MG63 (cell line): ENCODE results near the gene TSC22D3. TPM values are rescaled to one million over a fixed set of nuclear protein-coding genes. Genes with fewer than 3 reads are reported as not detected.
"Not testable (repeated sequence)": the region's sequence is repeated elsewhere in the genome, so short reads cannot be mapped to it uniquely, and the experiment has no call there.

Experiments used
- DNase-seq: peaks from one replicate; pipeline ENCODE4 v3.0.0-alpha.2; 2020
- H3K27me3 ChIP-seq: fragments of 250-450 bp; sonication (Bioruptor Pico); 2 replicates; pipeline ENCODE4 v1.5.1; 2020; ENCODE audit warnings: mild to moderate bottlenecking, moderate library complexity
- H3K36me3 ChIP-seq: fragments of 250-450 bp; sonication (Bioruptor Pico); 2 replicates; pipeline ENCODE4 v1.5.1; 2020; ENCODE audit warnings: mild to moderate bottlenecking, moderate library complexity
- H3K4me3 ChIP-seq: fragments of 250-450 bp; sonication (Bioruptor Pico); 2 replicates; pipeline ENCODE4 v1.5.1; 2020; ENCODE audit warnings: mild to moderate bottlenecking, moderate library complexity
- H3K9me3 ChIP-seq: fragments of 250-450 bp; sonication (Bioruptor Pico); 2 replicates; pipeline ENCODE4 v1.5.1; 2020; ENCODE audit warnings: mild to moderate bottlenecking, moderate library complexity
- total RNA-seq: library from RNA; depleted of rRNA; stranded (reverse); fragments of >200 nt; shearing (Covaris generic); gene quantifications from 2 replicates; pipeline ENCODE4 v1.2.3, GENCODE V29; 2014; ENCODE audit warnings: low replicate concordance

Gene TSC22D3
- total RNA-seq, 1 experiment from 2014 or later = 17.0 TPM

DNA sequence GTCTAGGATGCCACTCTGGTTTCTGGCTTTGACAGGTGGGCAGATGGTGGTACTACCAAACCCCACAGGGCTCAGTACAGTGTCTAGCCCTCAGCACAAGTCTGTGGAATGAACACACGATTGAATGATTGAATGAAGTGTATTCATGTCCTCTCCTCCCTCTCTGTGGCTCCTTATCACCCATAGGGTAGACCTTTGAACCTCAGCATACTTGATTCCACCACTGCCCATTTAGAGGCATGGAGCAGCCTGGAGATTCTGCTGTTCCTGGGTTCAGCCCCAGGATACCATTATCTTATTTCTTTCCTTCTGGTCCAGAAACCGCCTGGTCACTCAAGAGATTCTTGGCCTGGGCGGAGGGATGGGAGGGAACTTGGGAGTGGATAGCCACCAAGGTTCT lies 93.3 kb downstream of the TSC22D3 start:
- DNase-seq = no peak
- Histone ChIP-seq H3K27me3 (no peaks in the 10 kb centered on the region), H3K9me3 (no peaks in the 10 kb centered on the region), H3K36me3 (no peaks in the 10 kb centered on the region), H3K4me3 (no peak overlapping the region)

DNA sequence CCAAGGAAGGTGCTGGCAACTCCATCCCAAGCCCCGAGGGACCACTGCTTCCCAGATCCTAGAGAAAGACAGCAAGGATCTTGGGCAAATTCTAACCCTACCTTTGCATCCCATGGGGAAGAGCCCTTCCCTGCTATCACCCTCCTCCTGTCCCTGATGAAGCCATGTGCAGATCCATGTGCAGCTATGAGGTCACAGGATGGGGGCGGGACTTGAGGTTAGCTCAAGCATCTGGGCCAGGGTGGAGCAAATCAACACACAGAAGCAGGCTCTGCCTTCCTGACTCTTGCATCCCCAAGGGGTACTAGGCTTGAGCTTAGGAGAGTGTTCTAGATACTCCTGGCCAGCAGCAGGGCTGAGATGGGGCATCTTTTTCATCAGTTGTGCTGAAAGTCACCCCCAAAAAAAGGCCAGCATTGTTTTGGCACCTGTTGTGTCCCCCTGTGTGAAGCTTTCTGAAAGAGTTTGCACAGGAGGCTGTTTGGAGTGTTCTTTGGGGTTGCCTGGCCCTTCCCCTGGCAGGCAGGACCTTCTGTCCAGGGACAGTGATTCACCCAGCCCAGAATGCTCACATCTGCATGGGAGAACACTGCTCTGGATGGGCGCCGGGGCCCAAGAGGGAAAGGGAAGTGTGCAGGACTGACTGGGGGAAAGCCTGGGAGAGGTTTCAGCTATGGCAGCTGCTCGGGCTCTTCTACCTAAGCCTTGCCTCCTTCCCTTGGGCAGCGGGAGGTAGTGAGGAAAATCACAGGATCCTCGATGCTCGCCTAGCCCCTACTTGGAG lies 96.4 kb downstream of the TSC22D3 start:
- no peak overlapping the region for H3K4me3 ChIP-seq

DNA sequence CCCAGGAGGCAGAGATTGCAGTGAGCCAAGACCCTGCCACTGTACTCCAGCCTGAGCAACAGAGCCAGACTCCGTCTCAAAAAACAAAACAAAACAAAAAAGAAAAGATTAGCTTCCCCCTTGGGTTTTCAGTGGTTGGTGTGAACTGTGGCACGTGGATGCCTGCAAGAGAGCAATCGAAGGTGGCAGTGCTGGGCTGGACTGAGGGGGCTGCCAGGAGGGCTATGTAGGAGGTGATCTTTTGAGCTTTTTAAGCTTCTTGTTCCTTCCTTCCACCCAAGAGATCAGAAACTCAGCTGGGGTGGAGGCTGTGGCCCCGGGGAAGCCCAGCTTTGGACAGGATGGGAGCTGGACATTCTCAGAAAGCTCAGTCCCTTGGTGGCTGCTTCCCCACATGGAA lies 97.7 kb downstream of the TSC22D3 start:
- H3K9me3 ChIP-seq = no peaks in the 10 kb centered on the region
- no peaks in the 10 kb centered on the region for H3K27me3 ChIP-seq
- DNase-seq = no peak
- no peak overlapping the region for H3K4me3 ChIP-seq
- no peaks in the 10 kb centered on the region for H3K36me3 ChIP-seq

More for the DNA sequence above, 96.4 kb downstream of the TSC22D3 start:
- Histone ChIP-seq H3K9me3 (no peaks in the 10 kb centered on the region), H3K36me3 (no peaks in the 10 kb centered on the region), H3K27me3 (no peaks in the 10 kb centered on the region)
- DNase-seq = no peak

DNA sequence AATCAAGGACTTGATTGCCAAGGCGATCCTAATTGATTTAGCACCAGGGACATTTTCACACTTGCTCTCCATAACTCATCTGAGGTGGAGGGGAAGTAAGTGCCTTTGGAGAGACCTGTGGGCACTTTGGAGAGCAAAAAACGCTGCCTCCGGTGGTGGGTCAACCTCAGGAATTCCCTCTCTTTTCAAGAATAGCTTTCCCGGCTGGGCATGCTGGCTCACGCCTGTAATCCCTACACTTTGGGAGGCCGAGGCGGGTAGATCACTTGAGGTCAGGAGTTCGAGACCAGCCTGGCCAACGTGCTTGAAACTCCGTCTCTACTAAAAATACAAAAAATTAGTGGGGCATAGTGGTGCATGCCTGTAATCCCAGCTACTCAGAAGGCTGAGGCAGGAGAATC lies 98.1 kb downstream of the TSC22D3 start:
- Histone ChIP-seq H3K36me3 (no peaks in the 10 kb centered on the region), H3K9me3 (no peaks in the 10 kb centered on the region), H3K4me3 (no peak overlapping the region; the same call in 1 of the 2 replicates), H3K27me3 (no peaks in the 10 kb centered on the region)
- no peak for DNase-seq

DNA sequence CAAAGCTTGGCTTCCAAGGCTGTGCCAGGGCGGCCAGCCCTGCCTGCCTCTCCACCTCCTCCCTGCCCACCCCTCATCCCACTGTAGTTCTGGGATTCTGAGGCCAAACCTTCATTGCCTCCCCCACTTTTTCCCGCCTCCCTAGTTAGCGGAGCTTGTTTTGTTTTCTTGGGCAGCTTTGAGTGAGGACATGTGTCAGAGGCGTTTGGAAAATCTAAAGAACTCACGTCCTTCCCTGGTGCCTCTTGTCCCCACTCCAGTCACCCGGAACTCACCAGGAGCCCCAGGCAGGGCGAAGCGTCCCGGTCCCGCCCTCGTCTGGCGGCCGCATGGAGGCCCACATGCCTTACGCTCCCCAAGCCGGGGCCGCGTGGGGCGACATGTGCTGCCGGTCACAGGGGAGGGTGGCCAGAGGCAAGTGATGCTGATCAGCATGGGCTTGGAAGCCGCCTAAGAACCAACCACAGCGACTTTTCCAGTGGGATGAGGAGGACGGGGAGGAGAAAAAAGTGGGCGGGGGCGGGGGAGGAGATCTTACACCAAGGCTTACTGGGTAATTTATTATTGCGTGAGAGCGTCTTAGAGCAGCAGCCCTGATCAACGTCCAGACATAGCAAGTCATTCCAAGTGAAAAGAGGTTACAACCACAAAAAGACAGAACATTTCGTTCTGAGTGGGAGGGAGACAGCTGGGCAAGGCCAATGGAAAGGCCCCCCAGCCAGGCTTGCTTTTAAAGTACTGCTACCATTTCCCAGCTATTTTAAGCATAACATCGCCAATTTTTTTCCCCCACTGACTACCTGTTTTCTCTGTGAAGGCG lies 98.8 kb downstream of the TSC22D3 start:
- DNase-seq = peak; percentile 73
- H3K9me3 ChIP-seq = no peaks in the 10 kb centered on the region
- peak overlapping the region; percentile 66 for H3K4me3 ChIP-seq
- H3K27me3 ChIP-seq = no peaks in the 10 kb centered on the region
- no peaks in the 10 kb centered on the region for H3K36me3 ChIP-seq

DNA sequence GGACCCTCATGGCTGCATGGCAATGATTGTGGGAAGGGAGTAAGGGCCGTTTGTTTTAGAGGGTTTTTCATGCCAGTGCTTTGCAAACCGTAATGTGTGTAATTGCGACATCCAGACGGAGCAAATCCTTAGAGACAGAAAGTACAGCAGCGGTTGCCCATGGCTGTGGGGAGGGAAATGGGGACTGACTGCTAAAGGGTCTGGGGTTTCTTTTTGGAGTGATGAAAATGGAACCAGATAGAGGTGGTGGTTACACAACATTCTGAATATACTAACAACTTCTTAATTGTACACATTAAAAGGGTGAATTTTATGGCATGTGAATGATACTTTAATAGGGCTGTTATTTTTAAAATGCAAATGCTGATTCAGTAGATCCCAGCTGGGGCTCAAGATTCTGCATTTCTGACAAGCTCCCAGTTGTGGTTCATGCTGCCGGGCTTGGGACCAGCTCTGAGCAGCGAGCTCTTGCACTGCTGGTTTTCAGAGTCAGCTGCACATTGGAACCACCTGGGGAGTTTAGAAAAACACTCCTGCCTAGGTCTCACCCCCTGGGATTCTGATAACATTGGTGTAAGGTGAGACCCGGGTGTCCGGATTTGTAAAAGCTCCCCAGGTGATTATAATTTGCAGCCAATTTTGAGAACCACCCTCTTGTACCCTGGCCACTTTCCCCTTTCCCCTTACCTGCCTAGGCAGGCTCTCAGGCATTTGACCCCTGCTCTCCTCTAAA lies 99.6 kb downstream of the TSC22D3 start:
- Histone ChIP-seq H3K9me3 (no peaks in the 10 kb centered on the region), H3K36me3 (no peaks in the 10 kb centered on the region)
- no peak for DNase-seq

DNA sequence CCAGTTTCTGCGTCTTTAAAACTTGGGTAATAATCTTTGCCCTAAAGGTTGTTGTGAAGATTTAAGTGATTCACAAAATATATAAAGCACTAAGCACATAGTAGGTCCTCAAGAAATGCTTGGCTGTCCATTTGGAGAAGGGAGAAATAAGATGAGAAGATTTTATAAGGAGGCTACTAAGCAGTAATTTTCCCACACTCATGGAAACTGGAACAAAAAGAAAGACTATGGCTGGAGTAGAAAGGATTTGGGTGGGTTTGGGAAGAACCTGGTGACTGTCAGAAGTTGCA lies 100.3 kb downstream of the TSC22D3 start:
- no peak overlapping the region for H3K4me3 ChIP-seq
- DNase-seq = no peak
- no peaks in the 10 kb centered on the region for H3K27me3 ChIP-seq

More for the DNA sequence above, 99.6 kb downstream of the TSC22D3 start:
- Histone ChIP-seq H3K4me3 (peak overlapping the region; percentile 66), H3K27me3 (no peaks in the 10 kb centered on the region)

DNA sequence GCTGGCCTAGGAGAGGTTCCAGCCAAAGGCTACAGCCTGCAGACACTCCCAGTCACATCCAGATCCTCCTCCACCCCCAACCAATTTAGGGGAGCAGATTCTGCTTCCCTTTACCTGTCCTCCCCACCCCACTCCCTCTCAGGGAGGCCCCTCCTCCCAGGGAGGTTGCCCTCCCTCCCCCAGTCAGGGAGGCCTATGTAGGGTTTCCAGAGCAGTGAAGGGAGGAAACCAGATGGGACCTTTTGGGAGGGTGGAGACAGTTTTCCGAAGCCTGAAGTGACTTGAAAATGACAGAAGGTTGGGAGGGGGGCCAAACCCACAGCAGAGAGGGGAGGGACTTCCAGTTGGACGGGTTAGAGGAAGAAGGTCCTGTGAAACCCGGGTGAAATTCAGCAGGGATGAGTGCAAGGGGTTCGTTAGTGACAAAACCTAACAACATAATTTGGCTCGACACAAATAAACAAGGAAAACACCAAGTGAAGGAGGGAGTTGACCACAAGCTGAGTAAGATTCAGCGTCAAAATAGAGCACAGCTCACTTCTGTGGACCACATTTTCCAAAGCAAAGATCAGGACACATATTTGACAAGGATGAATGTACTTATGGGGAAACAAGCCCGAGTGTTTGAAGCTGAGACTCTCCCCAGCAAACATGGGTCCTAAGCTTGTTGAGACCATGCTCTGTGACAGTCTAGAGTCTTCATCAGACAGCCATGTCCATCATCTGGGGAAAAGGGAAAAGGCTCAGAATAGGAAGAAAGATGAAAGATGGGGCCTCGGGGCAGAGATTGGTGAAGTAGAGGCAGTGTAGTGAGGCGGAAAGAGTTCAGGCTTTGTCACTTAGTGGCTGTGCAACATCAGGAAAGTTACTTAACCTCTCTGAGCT lies 100.9 kb downstream of the TSC22D3 start:
- Histone ChIP-seq H3K4me3 (no peak overlapping the region), H3K36me3 (no peaks in the 10 kb centered on the region), H3K9me3 (no peaks in the 10 kb centered on the region), H3K27me3 (no peaks in the 10 kb centered on the region)
- no peak for DNase-seq

More for the DNA sequence above, 100.3 kb downstream of the TSC22D3 start:
- no peaks in the 10 kb centered on the region for H3K9me3 ChIP-seq
- no peaks in the 10 kb centered on the region for H3K36me3 ChIP-seq

DNA sequence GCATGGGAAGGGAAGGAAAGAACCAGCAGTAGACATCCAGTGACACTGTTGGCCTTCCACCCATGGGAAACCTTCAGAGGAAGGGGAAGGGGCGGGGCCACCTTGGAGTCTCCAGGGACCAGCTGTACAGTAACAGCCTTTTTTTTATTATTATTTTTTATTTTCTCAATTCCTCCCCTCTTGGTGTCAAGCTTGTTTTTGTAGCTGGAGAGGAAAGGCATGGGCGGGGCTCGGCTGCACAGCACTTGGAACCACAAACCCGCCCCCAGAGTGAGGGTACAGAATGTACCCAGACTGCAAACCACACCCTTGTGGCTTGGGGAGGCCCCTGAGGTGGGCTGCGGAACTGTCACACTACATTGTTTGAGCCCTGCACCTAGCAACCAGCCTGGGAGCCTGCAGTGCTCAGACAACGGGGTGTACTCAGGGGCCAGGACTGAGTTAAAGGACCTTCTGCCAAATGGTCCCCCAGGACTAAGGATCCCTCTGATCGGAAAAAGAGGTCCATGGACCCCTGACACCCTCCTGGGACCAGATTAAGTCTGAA lies 101.6 kb downstream of the TSC22D3 start:
- DNase-seq = no peak

DNA sequence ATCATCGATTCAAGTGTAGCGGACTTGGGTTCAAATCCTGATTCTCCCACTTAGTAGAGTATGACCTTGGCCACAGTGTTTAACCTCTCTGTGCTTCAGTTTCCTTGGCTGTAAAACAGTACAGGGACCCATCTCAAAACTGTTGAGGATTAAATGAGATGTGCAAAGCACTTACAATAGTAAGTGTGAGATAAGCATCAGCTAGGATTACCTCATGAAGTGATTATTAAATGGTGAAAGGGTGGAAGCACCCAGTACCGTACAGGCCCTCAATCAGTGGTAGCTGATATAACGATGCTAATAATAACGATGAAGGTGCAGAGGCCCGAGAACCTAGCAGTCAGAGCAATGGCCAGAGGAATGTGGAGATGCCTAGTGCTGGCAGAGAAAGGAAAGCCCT lies 102.2 kb downstream of the TSC22D3 start:
- no peaks in the 10 kb centered on the region for H3K36me3 ChIP-seq
- H3K27me3 ChIP-seq = no peaks in the 10 kb centered on the region
- no peaks in the 10 kb centered on the region for H3K9me3 ChIP-seq
- no peak for DNase-seq
- no peak overlapping the region for H3K4me3 ChIP-seq

More for the DNA sequence above, 101.6 kb downstream of the TSC22D3 start:
- Histone ChIP-seq H3K27me3 (no peaks in the 10 kb centered on the region), H3K4me3 (no peak overlapping the region), H3K9me3 (no peaks in the 10 kb centered on the region), H3K36me3 (no peaks in the 10 kb centered on the region)

DNA sequence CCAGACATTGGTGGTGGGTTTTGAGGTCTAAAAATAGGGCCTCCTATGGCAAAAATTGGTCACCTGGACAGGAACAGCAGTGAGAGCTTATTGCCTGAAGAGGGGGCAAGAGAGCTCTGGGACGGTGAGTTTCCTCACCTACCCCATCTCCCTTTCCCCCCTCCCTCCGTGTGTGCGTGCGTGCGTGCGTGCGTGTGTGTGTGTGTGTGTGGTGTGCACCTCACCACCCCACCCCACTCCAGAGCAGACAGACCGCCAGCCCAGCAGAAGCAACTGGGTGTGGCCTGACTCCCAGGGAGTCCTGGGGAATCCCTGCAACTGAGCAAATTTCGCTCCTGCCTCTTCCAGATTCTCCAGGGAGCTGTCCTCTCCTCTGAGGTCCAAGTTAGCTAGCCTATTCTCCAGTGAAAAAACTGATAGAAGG lies 102.6 kb downstream of the TSC22D3 start:
- DNase-seq = peak; percentile 43
- Histone ChIP-seq H3K4me3 (no peak overlapping the region), H3K36me3 (no peaks in the 10 kb centered on the region), H3K27me3 (no peaks in the 10 kb centered on the region), H3K9me3 (no peaks in the 10 kb centered on the region)

DNA sequence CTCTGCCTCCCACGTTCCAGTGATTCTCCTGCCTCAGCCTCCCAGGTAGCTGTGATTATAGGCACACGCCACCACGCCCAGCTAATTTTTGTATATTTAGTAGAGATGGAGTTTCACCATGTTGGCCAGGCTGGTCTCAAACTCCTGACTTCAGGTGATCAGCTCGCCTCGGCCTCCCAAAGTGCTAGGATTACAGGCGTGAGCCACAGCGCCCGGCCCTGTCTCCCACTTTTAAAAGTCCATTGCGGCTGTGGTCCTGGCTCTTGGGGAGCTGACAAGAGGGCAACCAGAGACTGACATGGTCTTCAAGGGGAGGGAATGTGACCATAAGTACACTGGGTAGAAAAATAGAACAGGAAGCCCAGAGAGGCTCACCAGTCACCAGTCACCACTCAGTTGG lies 104.3 kb downstream of the TSC22D3 start:
- H3K27me3 ChIP-seq, H3K9me3 ChIP-seq, H3K4me3 ChIP-seq, H3K36me3 ChIP-seq, DNase-seq: not testable (repeated sequence)

DNA sequence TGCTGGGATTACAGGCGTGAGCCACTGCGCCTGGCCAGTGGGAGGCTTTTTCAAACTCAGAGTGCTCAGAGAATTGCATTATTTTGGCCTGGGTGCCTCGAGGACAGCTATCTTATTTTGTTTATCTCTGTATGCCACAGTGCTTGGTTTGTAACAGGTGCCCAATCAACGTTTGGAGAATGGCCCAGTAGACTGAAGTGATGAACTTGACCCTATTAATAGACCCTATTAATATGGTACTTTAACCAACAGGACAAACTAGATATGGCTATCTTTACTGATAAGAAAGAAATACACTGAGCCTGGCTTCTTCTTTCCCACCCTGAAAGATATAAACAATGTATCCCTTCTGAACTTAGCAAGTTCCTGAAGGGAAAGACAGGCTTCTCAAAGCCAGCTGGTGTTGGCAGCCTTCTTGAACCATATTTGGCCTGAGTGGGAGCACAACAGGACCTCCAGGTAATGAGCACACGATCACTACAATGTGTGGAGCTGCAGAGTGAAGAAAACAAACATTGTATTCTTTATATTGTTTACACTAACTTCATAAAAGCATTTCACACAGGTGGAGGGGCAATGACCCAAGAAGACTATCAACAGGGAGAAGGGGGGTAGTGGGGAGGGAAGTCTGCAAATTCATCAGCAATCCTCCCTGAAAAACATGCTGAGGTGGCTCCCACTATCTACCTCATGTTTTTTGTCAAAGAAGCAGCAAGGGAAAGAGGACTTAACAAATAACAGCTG lies 105.5 kb downstream of the TSC22D3 start:
- no peaks in the 10 kb centered on the region for H3K36me3 ChIP-seq
- DNase-seq = no peak
- H3K27me3 ChIP-seq = no peaks in the 10 kb centered on the region
- no peak overlapping the region for H3K4me3 ChIP-seq
- H3K9me3 ChIP-seq = no peaks in the 10 kb centered on the region

DNA sequence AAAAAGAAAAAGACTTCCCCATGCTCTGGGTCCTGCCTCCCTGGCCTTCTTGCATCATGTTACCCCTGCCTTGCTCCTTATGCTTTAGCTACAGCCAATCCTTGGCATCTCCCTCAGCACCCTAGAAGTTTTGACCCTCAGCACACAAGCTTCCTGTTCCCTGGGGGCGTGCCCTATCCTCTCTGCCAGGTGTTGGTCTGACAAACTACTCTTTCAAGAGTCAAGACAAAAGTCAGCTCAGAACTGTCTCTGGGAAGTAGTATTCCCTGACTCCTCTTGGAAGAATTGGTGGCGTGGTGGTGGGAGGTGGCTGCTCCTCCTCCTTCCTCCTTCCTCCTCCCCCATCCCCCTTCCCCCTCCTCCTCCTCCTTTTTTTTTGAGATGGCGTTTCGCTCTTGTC lies 106.3 kb downstream of the TSC22D3 start:
- no peak for DNase-seq
- Histone ChIP-seq H3K36me3 (no peaks in the 10 kb centered on the region), H3K9me3 (no peaks in the 10 kb centered on the region), H3K27me3 (no peaks in the 10 kb centered on the region), H3K4me3 (no peak overlapping the region)

DNA sequence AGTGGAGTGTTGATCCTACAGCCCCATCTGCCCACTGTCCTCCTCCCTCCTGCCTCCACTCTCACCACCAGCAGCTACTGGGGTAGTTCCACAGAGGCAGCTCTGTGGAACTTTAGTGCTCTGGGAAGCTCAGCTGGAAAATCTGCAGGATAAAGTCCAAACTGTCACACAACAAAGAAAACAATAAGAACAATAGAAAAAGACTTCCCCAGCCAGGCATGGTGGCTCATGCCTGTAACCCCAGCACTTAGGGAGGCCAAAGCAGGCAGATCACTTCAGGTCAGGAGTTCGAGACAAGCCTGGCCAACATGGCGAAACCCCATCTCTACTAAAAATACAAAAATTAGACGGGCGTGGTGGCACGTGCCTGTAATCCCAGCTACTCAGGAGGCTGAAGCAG lies 106.9 kb downstream of the TSC22D3 start:
- not testable (repeated sequence) for H3K9me3 ChIP-seq, H3K27me3 ChIP-seq, H3K36me3 ChIP-seq, H3K4me3 ChIP-seq, DNase-seq

DNA sequence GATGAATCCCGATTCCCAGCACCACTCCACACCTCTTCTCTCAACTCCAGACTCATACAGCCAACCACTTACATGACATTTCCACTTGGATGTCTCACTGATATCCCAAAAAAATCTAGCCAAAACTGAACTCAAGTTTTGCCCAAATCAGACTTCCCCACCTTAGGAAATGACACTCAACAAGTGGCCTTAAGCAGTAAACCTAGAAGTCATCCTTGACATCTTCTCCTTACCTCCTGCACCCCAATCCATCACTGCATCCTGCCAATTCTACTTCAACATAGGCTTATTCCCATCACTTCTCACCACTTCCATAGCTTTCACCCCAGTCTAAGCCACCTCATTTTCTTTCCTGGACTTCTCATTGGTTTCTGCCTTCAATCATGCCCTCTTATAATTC lies 108.2 kb downstream of the TSC22D3 start:
- DNase-seq = no peak
- Histone ChIP-seq H3K36me3 (no peaks in the 10 kb centered on the region), H3K4me3 (no peak overlapping the region), H3K9me3 (no peaks in the 10 kb centered on the region), H3K27me3 (no peaks in the 10 kb centered on the region)
